ENCODE results near the gene SKOR1. TPM values are rescaled to one million over a fixed set of nuclear protein-coding genes. Genes with fewer than 3 reads are reported as not detected.

Gene SKOR1
- total RNA-seq, 1 experiment from 2014 or later: 0.81 TPM

DNA sequence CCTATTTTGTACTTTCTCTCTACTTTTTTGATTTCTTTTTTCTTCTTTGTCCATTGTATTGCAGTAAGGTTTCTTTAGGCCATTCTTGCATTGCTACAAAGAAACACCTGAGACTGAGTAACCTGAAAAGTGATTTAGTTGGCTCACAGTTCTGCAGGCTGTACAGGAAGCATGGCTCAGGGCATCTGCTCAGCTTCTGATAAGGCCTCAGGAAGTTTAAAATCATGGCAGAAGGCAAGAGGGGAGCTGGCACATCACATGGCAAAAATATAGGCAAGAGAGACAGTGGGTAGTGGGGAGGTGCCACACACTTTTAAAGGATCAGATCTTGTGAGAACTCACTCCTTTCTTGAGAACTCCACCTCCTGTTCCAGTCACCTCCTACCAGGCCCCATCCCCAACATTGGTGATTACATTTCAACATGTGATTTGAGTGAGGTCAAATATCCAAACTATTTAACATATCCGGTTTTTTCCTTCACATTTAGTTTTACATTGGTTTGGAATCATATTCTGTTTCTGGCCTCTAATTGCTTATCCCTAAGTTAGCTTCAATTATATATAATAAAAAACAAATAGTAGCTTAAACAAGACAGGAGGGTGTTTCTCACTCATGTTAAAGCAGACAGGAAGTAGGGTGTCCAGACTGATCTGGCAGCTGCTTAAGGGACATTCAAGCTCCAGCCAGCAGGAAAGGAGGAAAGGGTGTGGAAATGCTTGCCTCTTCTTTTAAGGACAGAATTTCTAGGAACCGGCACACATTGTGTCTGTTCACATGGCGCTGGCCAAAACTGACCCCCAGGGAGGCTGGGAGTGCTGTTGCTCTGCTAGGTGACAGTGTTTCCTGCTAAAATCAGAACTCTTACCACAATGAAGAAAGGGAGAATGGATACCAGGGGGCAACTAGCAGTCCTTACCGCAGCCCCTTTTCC is 28.8 kb upstream of the SKOR1 start (continued):
- TF ChIP-seq, protein P1, sequence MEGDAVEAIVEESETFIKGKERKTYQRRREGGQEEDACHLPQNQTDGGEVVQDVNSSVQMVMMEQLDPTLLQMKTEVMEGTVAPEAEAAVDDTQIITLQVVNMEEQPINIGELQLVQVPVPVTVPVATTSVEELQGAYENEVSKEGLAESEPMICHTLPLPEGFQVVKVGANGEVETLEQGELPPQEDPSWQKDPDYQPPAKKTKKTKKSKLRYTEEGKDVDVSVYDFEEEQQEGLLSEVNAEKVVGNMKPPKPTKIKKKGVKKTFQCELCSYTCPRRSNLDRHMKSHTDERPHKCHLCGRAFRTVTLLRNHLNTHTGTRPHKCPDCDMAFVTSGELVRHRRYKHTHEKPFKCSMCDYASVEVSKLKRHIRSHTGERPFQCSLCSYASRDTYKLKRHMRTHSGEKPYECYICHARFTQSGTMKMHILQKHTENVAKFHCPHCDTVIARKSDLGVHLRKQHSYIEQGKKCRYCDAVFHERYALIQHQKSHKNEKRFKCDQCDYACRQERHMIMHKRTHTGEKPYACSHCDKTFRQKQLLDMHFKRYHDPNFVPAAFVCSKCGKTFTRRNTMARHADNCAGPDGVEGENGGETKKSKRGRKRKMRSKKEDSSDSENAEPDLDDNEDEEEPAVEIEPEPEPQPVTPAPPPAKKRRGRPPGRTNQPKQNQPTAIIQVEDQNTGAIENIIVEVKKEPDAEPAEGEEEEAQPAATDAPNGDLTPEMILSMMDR (IDR thresholded peaks at IDR 0.05 in 2 of 3, conservative IDR thresholded peaks at IDR 0.05 in 1 of 3; ENCODE audit: borderline replicate concordance in 1 of 3, insufficient read depth in 1 of 3, low read depth in 2 of 3, low read length in 2 of 3): no peak
- no peak for TF ChIP-seq JUND (IDR thresholded peaks at IDR 0.05)
- TF ChIP-seq ZNF274 (IDR thresholded peaks at IDR 0.05; ENCODE audit: low read depth, low read length): no peak
- TF ChIP-seq POLR2AphosphoS5 (IDR thresholded peaks at IDR 0.05; ENCODE audit: low read depth, low read length): no peak

GRCh38 chr15:67799801-67800205 is 25.5 kb upstream of the SKOR1 start:
- Histone ChIP-seq H4K20me1 (ENCODE audit: insufficient read depth) (no peaks in the 10 kb centered on the region), H3K27ac (ENCODE audit: low read depth, low read length) (no peak overlapping the region)
- RAD21 ChIA-PET (ENCODE audit: low non-redundant PET in 1 of 2, low total read pairs in 2 of 2, uncharacterized antibody in 2 of 2, unreplicated experiment in 2 of 2): no interaction called here

More at GRCh38 chr15:67799801-67800205, 25.5 kb upstream of the SKOR1 start:
- Histone ChIP-seq H3K9me3 (ENCODE audit: control insufficient read depth in 1 of 2, insufficient read depth in 1 of 2, low read depth in 1 of 2, low read length in 2 of 2) (0 out of 4 replicates have a peak, but pooled peaks cover 0 to 5% of the 10 kb centered on the region in 2 experiments), H3K4me1 (ENCODE audit: control insufficient read depth in 1 of 2, insufficient read depth in 2 of 2, low read length in 2 of 2) (no peaks in the 10 kb centered on the region), H2AFZ (ENCODE audit: low read depth, low read length, poor library complexity, severe bottlenecking) (no peak overlapping the region), H3K79me2 (ENCODE audit: insufficient read depth, low read length) (no peaks in the 10 kb centered on the region), H3K4me3 (replicated peaks in 1 of 2; ENCODE audit: low read depth in 1 of 2, low read length in 2 of 2) (no peak overlapping the region), H3K9ac (ENCODE audit: low read length) (no peak overlapping the region), H3K36me3 (ENCODE audit: control insufficient read depth in 1 of 2, insufficient read depth in 2 of 2, low read length in 2 of 2) (no peaks in the 10 kb centered on the region), H3K27me3 (ENCODE audit: insufficient read depth, low read length) (no peaks in the 10 kb centered on the region), H3K9me2 (ENCODE audit: insufficient read depth) (no peaks in the 10 kb centered on the region), H3K4me2 (ENCODE audit: low read length) (no peak overlapping the region)
- ATAC-seq: no peak
- DNase-seq (ENCODE audit: low read depth, low spot score): no peak
- no peak for TF ChIP-seq EGR1 (IDR thresholded peaks at IDR 0.05; ENCODE audit: low read depth)
- no peak for TF ChIP-seq POLR2A (IDR thresholded peaks at IDR 0.05; ENCODE audit: borderline replicate concordance, extremely low read depth, insufficient read depth, insufficient read length)
- no peak for TF ChIP-seq YY1 (IDR thresholded peaks at IDR 0.05; ENCODE audit: extremely low read depth, insufficient replicate concordance, low read depth, low read length)
- TF ChIP-seq EZH2 (IDR thresholded peaks at IDR 0.05): no peak
- no peak for TF ChIP-seq ZBTB33 (IDR thresholded peaks at IDR 0.05; ENCODE audit: extremely low read depth, insufficient replicate concordance, low read length)
- no peak for TF ChIP-seq SIN3A (IDR thresholded peaks at IDR 0.05; ENCODE audit: low read depth)
- TF ChIP-seq SP1 (IDR thresholded peaks at IDR 0.05; ENCODE audit: low read depth): no peak
- no peak for TF ChIP-seq MAX (IDR thresholded peaks at IDR 0.05)
- no peak for TF ChIP-seq EZH2phosphoT487 (IDR thresholded peaks at IDR 0.05; ENCODE audit: borderline replicate concordance)
- TF ChIP-seq CBX3 (IDR thresholded peaks at IDR 0.05; ENCODE audit: low read depth): no peak
- TF ChIP-seq FOSL1 (IDR thresholded peaks at IDR 0.05; ENCODE audit: low read depth): no peak
- TF ChIP-seq ATF3 (IDR thresholded peaks at IDR 0.05): no peak
- no peak for TF ChIP-seq RAD21 (IDR thresholded peaks at IDR 0.05; ENCODE audit: low read depth)
- TF ChIP-seq TCF7L2 (IDR thresholded peaks at IDR 0.05; ENCODE audit: borderline replicate concordance, extremely low read depth, insufficient read depth, insufficient read length): no peak
- no TSS peak for BruUV-seq (replicated peaks)
- CTCF ChIA-PET: no interaction called here
- POLR2A ChIA-PET: no interaction called here
- intact Hi-C loops (cut with micrococcal nuclease): no loop called here

Data from HCT116 (cell line).